GM13976 (cell line): ENCODE results near the gene OR2M2.

Experiments
- DNase-seq: peaks from one replicate; pipeline ENCODE4 v3.0.0; 2012; ENCODE audit warnings: low spot score
- in situ Hi-C: fragments of 300-500 bp; cut with MboI; formaldehyde crosslinking; loops from one replicate; pipeline ENCODE4 v1.12.0; 2022; ENCODE audit warnings: low sequenced_read_pairs, mixed read lengths, inconsistent platforms; ENCODE audit not compliant: unreplicated experiment
- TF ChIP-seq, protein P1 (sequence below): IDR thresholded peaks from 2 replicates; pipeline ENCODE4 v1.5.1; 2012; ENCODE audit warnings: borderline replicate concordance, mild to moderate bottlenecking; ENCODE audit not compliant: insufficient read depth; ENCODE audit errors: extremely low read depth, missing control alignments, control extremely low read depth

OR2M2 gene

GRCh38 chr1:248189026-248189425 is 14.4 kb downstream of the OR2M2 start:
- DNase-seq = no peak
- in situ Hi-C loops = no loop called here
- TF ChIP-seq, protein P1, sequence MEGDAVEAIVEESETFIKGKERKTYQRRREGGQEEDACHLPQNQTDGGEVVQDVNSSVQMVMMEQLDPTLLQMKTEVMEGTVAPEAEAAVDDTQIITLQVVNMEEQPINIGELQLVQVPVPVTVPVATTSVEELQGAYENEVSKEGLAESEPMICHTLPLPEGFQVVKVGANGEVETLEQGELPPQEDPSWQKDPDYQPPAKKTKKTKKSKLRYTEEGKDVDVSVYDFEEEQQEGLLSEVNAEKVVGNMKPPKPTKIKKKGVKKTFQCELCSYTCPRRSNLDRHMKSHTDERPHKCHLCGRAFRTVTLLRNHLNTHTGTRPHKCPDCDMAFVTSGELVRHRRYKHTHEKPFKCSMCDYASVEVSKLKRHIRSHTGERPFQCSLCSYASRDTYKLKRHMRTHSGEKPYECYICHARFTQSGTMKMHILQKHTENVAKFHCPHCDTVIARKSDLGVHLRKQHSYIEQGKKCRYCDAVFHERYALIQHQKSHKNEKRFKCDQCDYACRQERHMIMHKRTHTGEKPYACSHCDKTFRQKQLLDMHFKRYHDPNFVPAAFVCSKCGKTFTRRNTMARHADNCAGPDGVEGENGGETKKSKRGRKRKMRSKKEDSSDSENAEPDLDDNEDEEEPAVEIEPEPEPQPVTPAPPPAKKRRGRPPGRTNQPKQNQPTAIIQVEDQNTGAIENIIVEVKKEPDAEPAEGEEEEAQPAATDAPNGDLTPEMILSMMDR = no peak

GRCh38 chr1:248194117-248194516 is 19.5 kb downstream of the OR2M2 start:
- in situ Hi-C loops = no loop called here
- TF ChIP-seq, protein P1 = no peak
- no peak for DNase-seq

- TF ChIP-seq, protein P1 = no peak
- in situ Hi-C loops = no loop called here
- no peak for DNase-seq
These were observed 22.3 kb downstream of the OR2M2 start, which contains the start of gene OR2M3 for GRCh38 chr1:248196965-248197364. TSS of gene OR2M3 (plus strand) at chr1:248197265. CDS start at chr1:248203068, 5,803 bp downstream.

GRCh38 chr1:248215880-248216279 is 41.3 kb downstream of the OR2M2 start:
- TF ChIP-seq, protein P1 = no peak
- in situ Hi-C loops = no loop called here
- DNase-seq = no peak

DNA sequence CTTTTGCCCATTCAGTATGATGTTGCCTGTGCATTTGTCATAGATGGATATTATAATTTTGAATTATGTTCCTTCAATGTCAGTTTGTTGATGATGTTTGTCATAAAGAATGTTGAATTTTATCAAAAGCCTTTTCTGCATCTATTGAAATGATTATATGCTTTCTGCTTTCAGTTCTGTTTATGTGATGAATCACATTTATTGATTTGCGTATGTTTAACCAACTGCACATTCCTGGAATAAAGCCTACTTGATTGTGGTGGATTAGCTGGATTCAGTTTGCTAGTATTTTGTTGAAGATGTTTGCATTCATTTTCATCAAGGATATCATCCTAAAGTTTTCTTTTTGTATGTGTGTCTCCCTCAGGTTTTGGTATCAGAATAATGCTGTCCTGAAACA is 50.9 kb downstream of the OR2M2 start:
- TF ChIP-seq, protein P1 = no peak
- in situ Hi-C loops = no loop called here
- DNase-seq = no peak

DNA sequence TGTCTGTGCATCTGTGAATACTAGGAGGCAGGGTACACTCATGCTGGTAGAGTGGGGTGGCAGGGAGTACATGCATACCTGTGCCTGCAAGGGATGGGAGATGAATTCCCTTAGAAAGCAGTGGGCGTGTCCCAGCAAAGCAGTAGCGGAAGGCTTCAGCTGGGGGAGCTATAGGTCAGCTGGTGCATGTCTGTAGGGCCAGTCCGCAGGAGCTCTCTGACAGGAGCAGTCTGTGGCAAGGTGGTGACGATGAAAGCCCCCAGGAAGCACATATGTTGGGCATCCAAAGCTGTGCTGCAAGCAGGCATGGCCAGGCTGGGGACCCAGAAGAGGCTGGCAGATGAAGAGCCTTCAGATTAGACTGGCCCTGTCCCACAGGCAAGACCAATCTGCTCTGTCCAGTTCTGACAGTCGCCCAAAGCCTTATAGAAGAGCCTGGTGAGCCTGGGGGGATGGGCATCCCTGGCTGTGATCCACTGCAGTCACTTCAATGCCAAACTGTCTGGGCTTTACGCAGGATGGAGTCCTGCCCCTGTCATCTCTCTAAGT is 54.8 kb downstream of the OR2M2 start:
- in situ Hi-C loops = no loop called here
- DNase-seq = no peak
- TF ChIP-seq, protein P1 = no peak
